SW480 (cell line): ENCODE data around the gene ATG9B.

Experiments
- DNase-seq: peaks from one replicate; pipeline ENCODE4 v3.0.0-alpha.2; 2016; ENCODE audit warnings: low spot score

ATG9B gene

GRCh38 chr7:150999497-151000230 is 24.6 kb downstream of the ATG9B start:
- no peak for DNase-seq

GRCh38 chr7:150999001-150999400 is 25.3 kb downstream of the ATG9B start:
- no peak for DNase-seq

- DNase-seq, result no peak
Measured at GRCh38 chr7:150998341-150998740, 26.0 kb downstream of the ATG9B start.

GRCh38 chr7:150997817-150998216 is 26.5 kb downstream of the ATG9B start:
- no peak for DNase-seq

- DNase-seq, result no peak
Measured at GRCh38 chr7:150997075-150997511, 27.2 kb downstream of the ATG9B start.

- no peak for DNase-seq
Measured at GRCh38 chr7:150996376-150997074, 27.8 kb downstream of the ATG9B start.

- no peak for DNase-seq
Measured at GRCh38 chr7:150994838-150995510, 29.3 kb downstream of the ATG9B start.

GRCh38 chr7:150994141-150994837 is 30.0 kb downstream of the ATG9B start:
- DNase-seq, result no peak

GRCh38 chr7:150993511-150993910 is 30.8 kb downstream of the ATG9B start:
- no peak for DNase-seq

- no peak for DNase-seq
Measured at GRCh38 chr7:150992833-150993302, 31.4 kb downstream of the ATG9B start.

- no peak for DNase-seq
Measured at GRCh38 chr7:150992051-150992640, 32.1 kb downstream of the ATG9B start.

- DNase-seq, result peak; percentile 73
Measured at GRCh38 chr7:150990416-150991186, 33.7 kb downstream of the ATG9B start, which contains the start of gene NOS3. TSS of gene NOS3 (plus strand) at chr7:150991017. CDS start at chr7:150993804, 2,787 bp downstream.

GRCh38 chr7:150989456-150989855 is 34.8 kb downstream of the ATG9B start:
- no peak for DNase-seq

- DNase-seq, result no peak
Measured at GRCh38 chr7:150988230-150989226, 35.8 kb downstream of the ATG9B start.

GRCh38 chr7:150986556-150986955 is 37.7 kb downstream of the ATG9B start:
- DNase-seq, result no peak

GRCh38 chr7:150986099-150986512 is 38.2 kb downstream of the ATG9B start:
- DNase-seq, result peak; percentile 66

GRCh38 chr7:150983893-150984368 is 40.4 kb downstream of the ATG9B start:
- DNase-seq, result no peak

GRCh38 chr7:150982351-150982750 is 41.9 kb downstream of the ATG9B start:
- DNase-seq, result no peak

- DNase-seq, result no peak
Measured at GRCh38 chr7:150981644-150982043, 42.6 kb downstream of the ATG9B start.
